Measurements from ENCODE around the gene POLR3GL. TPM values are rescaled to one million over a fixed set of nuclear protein-coding genes. Genes with fewer than 3 reads are reported as not detected.
"Not testable (repeated sequence)": the region's sequence is repeated elsewhere in the genome, so short reads cannot be mapped to it uniquely, and the experiment has no call there.

The POLR3GL gene
- total RNA-seq, 6 experiments from 2014 or later = 8.4 to 14.3 (median 11.9) TPM

GRCh38 chr1:145918992-145919939 is 45.2 kb upstream of the POLR3GL start:
- peak overlapping the region; percentile 88 to 95 (median 92) for H3K4me3 ChIP-seq
- DNase-seq (peak; percentile 84 to 89 (median 88)), ATAC-seq (peak; percentile 71 to 75 (median 74))
- peaks cover 0 to 15% (median 6%) of the 10 kb centered on the region in 4 donors for H3K4me1 ChIP-seq
- H3K27ac ChIP-seq = peak overlapping the region; percentile 73 to 91 (median 85)
- H3K36me3 ChIP-seq = peaks cover 0 to 21% (median 7%) of the 10 kb centered on the region in 4 donors
- no peaks in the 10 kb centered on the region for H3K9me3 ChIP-seq
- intact Hi-C loops (cut with DNase I) = no loop called here
- TF ChIP-seq POLR2A (IDR thresholded peaks at IDR 0.05) = no peak
- TF ChIP-seq CTCF (IDR thresholded peaks at IDR 0.05) = no peak
- no peaks in the 10 kb centered on the region for H3K27me3 ChIP-seq
- 1% methylated on average over 25 of the region's 33 CpGs for WGBS (ENCODE audit: insufficient coverage, low coverage, low lambda C conversion rate, missing lambda C conversion rate)

GRCh38 chr1:145920297-145920696 is 44.2 kb upstream of the POLR3GL start:
- H3K27ac ChIP-seq; H3K9me3 ChIP-seq; DNase-seq; ATAC-seq; intact Hi-C loops (cut with DNase I); H3K4me3 ChIP-seq; H3K27me3 ChIP-seq: not testable (repeated sequence)
- Histone ChIP-seq H3K4me1 (peaks cover 0 to 15% (median 6%) of the 10 kb centered on the region in 4 donors), H3K36me3 (peaks cover 0 to 17% (median 7%) of the 10 kb centered on the region in 4 donors)
- 92% methylated on average over 3 of the region's 4 CpGs for WGBS (ENCODE audit: insufficient coverage, low coverage, low lambda C conversion rate, missing lambda C conversion rate)

GRCh38 chr1:145922266-145922665 is 42.2 kb upstream of the POLR3GL start:
- ATAC-seq (no peak), DNase-seq (no peak)
- H3K9me3 ChIP-seq = no peaks in the 10 kb centered on the region
- peaks cover 0 to 22% (median 8%) of the 10 kb centered on the region in 4 donors for H3K4me1 ChIP-seq
- H3K27me3 ChIP-seq = no peaks in the 10 kb centered on the region
- H3K27ac ChIP-seq = no peak overlapping the region
- TF ChIP-seq CTCF (IDR thresholded peaks at IDR 0.05) (no peak), POLR2A (IDR thresholded peaks at IDR 0.05) (no peak)
- intact Hi-C loops (cut with DNase I) = no loop called here
- peaks cover 0 to 10% (median 0%) of the 10 kb centered on the region in 4 donors for H3K36me3 ChIP-seq
- WGBS (ENCODE audit: insufficient coverage, low coverage, low lambda C conversion rate, missing lambda C conversion rate) = 67% methylated on average over 2 of the region's 2 CpGs
- H3K4me3 ChIP-seq = no peak overlapping the region

- peak in 2 of 4 donors; percentile 0 to 2 for ATAC-seq
- no peak for DNase-seq
- 8% methylated on average over 18 of the region's 19 CpGs for WGBS (ENCODE audit: insufficient coverage, low coverage, low lambda C conversion rate, missing lambda C conversion rate)
- H3K9me3 ChIP-seq = no peaks in the 10 kb centered on the region
- peaks cover 0 to 10% (median 4%) of the 10 kb centered on the region in 4 donors for H3K4me1 ChIP-seq
- H3K27me3 ChIP-seq = no peaks in the 10 kb centered on the region
- peaks cover 0 to 10% (median 0%) of the 10 kb centered on the region in 4 donors for H3K36me3 ChIP-seq
- intact Hi-C loops (cut with DNase I) = no loop called here
- peak overlapping the region; percentile 88 to 89 (median 88) for H3K27ac ChIP-seq
- H3K4me3 ChIP-seq = peak overlapping the region; percentile 68 to 83 (median 77)
- no peak for TF ChIP-seq POLR2A (IDR thresholded peaks at IDR 0.05)
- no peak for TF ChIP-seq CTCF (IDR thresholded peaks at IDR 0.05)
Measured at GRCh38 chr1:145926686-145927062, 37.8 kb upstream of the POLR3GL start.

All from right lobe of liver (tissue), 6 donors.